Nephron progenitor cell (in vitro differentiated cells): Measurements from ENCODE around the gene CFAP206.
A peak's percentile ranks its signal among the peaks of the same experiment; 100 is the strongest.

Experiments
- DNase-seq: peaks from one replicate; pipeline ENCODE4 v3.0.0; 2021
- H3K27ac Mint-ChIP-seq: 2 replicates; pipeline ENCODE4 v1.8.0; 2021; ENCODE audit warnings: mild to moderate bottlenecking, moderate library complexity, mixed read lengths
- H3K27me3 Mint-ChIP-seq: 2 replicates; pipeline ENCODE4 v1.8.0; 2021; ENCODE audit warnings: mild to moderate bottlenecking, low read depth, mixed read lengths; ENCODE audit not compliant: poor library complexity
- H3K36me3 Mint-ChIP-seq: 2 replicates; pipeline ENCODE4 v1.8.0; 2021; ENCODE audit warnings: low read depth, mixed read lengths
- H3K4me1 Mint-ChIP-seq: 2 replicates; pipeline ENCODE4 v1.8.0; 2021; ENCODE audit warnings: mixed read lengths
- H3K4me3 Mint-ChIP-seq: 2 replicates; pipeline ENCODE4 v1.8.0; 2021; ENCODE audit warnings: mild to moderate bottlenecking, moderate library complexity, mixed read lengths
- H3K9me3 Mint-ChIP-seq: 2 replicates; pipeline ENCODE4 v1.8.0; 2021; ENCODE audit warnings: mild to moderate bottlenecking, moderate library complexity, mixed read lengths
- TF ChIP-seq, protein P1 (sequence below): fragments of 200-600 bp; sonication (generic); IDR thresholded peaks from 2 replicates; pipeline ENCODE4 v1.5.0; 2021; ENCODE audit warnings: antibody characterized with exemption

CFAP206 gene, protein sequence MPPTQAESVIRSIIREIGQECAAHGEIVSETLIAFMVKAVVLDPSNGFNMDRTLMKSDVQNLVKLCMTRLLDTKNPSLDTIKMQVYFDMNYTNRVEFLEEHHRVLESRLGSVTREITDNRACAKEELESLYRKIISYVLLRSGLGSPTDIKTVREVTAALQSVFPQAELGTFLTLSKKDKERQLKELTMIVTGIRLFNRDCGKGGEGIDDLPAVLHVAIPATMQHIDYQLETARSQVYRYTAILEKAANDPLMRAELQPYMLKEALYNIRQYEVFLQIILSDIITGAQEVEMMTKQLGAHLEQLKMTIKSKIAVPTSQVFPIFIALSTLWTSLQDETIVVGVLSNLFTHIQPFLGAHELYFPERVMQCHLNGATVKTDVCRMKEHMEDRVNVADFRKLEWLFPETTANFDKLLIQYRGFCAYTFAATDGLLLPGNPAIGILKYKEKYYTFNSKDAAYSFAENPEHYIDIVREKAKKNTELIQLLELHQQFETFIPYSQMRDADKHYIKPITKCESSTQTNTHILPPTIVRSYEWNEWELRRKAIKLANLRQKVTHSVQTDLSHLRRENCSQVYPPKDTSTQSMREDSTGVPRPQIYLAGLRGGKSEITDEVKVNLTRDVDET

DNA sequence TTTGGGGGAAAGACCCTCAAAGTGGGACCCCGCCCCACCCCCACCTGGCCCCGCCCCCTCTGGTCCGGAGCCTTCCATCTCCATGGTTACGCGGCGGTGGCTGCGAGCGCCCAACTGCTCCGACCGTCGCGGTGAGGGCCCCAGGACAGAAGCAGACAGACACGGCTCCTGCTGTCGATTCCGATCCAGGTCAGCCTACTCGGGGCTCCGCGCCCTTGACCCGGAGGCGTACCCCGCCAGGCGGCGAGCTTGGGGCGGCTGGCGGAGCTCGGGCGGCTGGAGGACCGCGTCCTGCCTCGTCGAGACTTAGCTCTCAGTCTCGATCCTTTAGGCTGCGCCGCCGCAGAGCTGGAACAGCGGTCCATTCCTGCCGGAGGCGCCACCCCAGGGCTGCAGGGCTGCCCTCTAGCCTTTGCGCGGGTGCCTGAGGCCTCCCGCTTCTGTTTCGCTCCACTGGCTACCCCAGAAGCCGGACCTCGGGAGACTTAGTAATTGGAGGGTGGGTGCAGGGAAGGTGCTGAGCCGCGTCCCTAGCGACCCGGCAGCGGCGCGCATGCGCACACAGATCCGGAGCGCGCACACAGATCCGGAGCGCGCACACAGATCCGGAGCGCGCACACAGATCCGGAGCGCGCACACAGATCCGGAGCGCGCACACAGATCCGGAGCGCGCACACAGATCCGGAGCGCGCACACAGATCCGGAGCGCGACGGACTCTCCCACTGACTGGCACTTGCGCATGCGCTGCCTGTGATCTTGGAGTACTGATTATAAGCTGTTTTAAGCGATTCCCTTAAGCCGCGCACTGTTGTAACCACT lies at the start of gene CFAP206:
CFAP206 (plus strand) TSS at position 72 of the 820 bp plus-strand sequence. CDS start 1,868 bp downstream, outside the sequence.
- DNase-seq: peak; percentile 83
- Mint-ChIP-seq H3K4me1 (peaks cover 6% of the 10 kb centered on the region), H3K4me3 (peak within 1 kb of the TSS; percentile 87), H3K9me3 (no peaks in the 10 kb centered on the region), H3K27ac (peak within 1 kb of the TSS; percentile 57), H3K36me3 (no peaks in the 10 kb centered on the region), H3K27me3 (peaks cover 14% of the 10 kb centered on the region)
- TF ChIP-seq, protein P1, sequence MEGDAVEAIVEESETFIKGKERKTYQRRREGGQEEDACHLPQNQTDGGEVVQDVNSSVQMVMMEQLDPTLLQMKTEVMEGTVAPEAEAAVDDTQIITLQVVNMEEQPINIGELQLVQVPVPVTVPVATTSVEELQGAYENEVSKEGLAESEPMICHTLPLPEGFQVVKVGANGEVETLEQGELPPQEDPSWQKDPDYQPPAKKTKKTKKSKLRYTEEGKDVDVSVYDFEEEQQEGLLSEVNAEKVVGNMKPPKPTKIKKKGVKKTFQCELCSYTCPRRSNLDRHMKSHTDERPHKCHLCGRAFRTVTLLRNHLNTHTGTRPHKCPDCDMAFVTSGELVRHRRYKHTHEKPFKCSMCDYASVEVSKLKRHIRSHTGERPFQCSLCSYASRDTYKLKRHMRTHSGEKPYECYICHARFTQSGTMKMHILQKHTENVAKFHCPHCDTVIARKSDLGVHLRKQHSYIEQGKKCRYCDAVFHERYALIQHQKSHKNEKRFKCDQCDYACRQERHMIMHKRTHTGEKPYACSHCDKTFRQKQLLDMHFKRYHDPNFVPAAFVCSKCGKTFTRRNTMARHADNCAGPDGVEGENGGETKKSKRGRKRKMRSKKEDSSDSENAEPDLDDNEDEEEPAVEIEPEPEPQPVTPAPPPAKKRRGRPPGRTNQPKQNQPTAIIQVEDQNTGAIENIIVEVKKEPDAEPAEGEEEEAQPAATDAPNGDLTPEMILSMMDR: no peak

GRCh38 chr6:87364602-87365252 lies 43.0 kb upstream of the CFAP206 start:
- Mint-ChIP-seq H3K27ac (peak overlapping the region; percentile 29), H3K4me3 (no peak overlapping the region), H3K27me3 (peaks cover 7% of the 10 kb centered on the region), H3K9me3 (peaks cover 37% of the 10 kb centered on the region), H3K36me3 (peaks cover 50% of the 10 kb centered on the region), H3K4me1 (no peaks in the 10 kb centered on the region)
- no peak for DNase-seq
- TF ChIP-seq, protein P1: no peak

- Mint-ChIP-seq H3K4me1 (no peaks in the 10 kb centered on the region), H3K27ac (peak overlapping the region; percentile 24), H3K9me3 (peaks cover 41% of the 10 kb centered on the region), H3K27me3 (peaks cover 7% of the 10 kb centered on the region), H3K4me3 (no peak overlapping the region), H3K36me3 (peaks cover 46% of the 10 kb centered on the region)
- TF ChIP-seq, protein P1: no peak
- DNase-seq: no peak
These were observed 41.5 kb upstream of the CFAP206 start for GRCh38 chr6:87366072-87366827.

GRCh38 chr6:87366899-87367298 lies 40.9 kb upstream of the CFAP206 start:
- peaks cover 5% of the 10 kb centered on the region for H3K27me3 Mint-ChIP-seq
- H3K9me3 Mint-ChIP-seq: peaks cover 43% of the 10 kb centered on the region

More at GRCh38 chr6:87366899-87367298, 40.9 kb upstream of the CFAP206 start:
- TF ChIP-seq, protein P1: no peak
- peaks cover 46% of the 10 kb centered on the region for H3K36me3 Mint-ChIP-seq
- no peaks in the 10 kb centered on the region for H3K4me1 Mint-ChIP-seq
- no peak overlapping the region for H3K4me3 Mint-ChIP-seq
- no peak overlapping the region for H3K27ac Mint-ChIP-seq
- no peak for DNase-seq
